ENCODE measurements around the gene SLC39A13.

The SLC39A13 gene

GRCh38 chr11:47406896-47407745 is 1.3 kb upstream of the SLC39A13 start:
- no peak for DNase-seq

- no peak for DNase-seq
These were observed 429 bp downstream of the SLC39A13 start for GRCh38 chr11:47408598-47409439.

GRCh38 chr11:47409440-47410369 is 1.3 kb downstream of the SLC39A13 start:
- no peak for DNase-seq

- no peak for DNase-seq
These were observed 2.2 kb downstream of the SLC39A13 start for GRCh38 chr11:47410370-47411264.

DNA sequence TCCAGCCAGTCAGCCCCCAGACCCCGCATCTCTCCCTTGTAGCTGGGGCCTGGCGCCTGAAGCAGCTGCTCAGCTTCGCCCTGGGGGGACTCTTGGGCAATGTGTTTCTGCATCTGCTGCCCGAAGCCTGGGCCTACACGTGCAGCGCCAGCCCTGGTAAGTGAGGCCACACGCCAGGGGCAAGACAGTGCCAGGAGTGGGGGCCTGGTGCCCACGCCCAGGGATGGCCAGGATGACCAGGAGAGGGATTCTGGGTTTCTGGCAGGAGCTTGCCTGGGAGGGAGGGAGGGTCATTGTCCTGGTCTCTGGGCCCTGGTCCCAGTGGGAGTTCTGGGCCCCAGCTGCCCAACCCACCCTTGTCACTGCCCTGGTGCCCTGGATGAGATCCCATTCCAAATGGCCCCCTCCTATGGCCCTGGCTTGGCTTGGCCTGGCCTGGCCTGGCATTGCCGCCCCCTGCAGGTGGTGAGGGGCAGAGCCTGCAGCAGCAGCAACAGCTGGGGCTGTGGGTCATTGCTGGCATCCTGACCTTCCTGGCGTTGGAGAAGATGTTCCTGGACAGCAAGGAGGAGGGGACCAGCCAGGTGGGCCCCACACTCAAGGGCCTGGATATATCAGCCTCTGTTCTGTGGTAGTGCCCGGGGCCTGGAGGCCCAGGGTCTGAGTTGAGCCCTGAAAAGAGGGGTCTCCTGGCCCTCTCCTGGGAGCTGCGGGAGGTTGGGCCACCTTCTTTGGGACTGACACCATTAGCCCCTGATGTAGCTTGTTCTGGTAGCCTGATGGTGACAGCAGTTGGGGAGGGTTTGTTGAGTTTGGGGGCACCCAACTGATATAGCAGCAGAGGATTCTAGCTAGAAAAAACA is 3.7 kb downstream of the SLC39A13 start:
- DNase-seq, result no peak

DNA sequence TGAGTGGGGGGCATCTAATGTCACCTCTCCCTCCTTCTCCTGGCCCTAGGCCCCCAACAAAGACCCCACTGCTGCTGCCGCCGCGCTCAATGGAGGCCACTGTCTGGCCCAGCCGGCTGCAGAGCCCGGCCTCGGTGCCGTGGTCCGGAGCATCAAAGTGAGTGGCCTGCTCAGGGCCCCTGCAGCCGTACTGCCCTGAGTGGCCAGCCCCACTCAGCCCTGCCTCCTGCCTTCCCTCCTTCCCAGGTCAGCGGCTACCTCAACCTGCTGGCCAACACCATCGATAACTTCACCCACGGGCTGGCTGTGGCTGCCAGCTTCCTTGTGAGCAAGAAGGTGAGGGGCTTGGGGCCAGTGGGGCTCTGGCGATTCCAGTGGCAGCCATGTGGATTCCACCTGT is 5.0 kb downstream of the SLC39A13 start:
- no peak for DNase-seq

- DNase-seq, result no peak
These were observed 5.7 kb downstream of the SLC39A13 start for GRCh38 chr11:47413908-47414684.

- DNase-seq, result no peak
These were observed 6.3 kb downstream of the SLC39A13 start for GRCh38 chr11:47414685-47415070.

GRCh38 chr11:47415091-47415854 is 6.9 kb downstream of the SLC39A13 start:
- DNase-seq, result no peak

DNA sequence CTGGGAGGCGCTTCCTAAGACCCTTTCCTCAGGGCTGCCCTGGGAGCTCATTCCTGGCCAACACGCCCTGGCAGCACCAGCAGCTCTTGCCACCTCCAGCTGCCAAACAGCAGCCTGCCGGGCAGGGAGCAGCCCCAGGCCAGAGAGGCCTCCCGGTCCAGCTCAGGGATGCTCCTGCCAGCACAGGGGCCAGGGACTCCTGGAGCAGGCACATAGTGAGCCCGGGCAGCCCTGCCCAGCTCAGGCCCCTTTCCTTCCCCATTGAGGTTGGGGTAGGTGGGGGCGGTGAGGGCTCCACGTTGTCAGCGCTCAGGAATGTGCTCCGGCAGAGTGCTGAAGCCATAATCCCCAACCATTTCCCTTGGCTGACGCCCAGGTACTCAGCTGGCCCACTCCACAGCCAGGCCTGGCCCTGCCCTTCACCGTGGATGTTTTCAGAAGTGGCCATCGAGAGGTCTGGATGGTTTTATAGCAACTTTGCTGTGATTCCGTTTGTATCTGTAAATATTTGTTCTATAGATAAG is 7.6 kb downstream of the SLC39A13 start:
- no peak for DNase-seq

DNA sequence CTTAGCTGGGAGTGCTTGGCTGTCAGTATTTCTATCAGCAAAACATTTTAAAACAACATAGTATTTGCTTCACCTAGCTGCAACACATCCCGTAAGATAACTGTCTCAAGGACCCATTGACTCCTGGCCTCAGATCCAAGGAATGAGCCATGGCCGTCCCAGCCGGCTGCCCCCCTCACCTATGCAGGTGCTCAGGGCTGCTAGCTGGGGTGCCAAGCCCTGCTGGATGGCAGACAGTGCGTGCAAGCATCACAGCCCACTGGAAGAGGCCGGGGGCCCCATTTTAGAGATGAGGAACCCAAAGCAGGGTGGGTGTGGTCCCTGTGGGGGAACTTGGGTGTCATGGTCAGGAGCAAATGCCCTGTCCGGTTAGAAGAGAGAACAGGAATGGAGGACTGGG is 9.3 kb downstream of the SLC39A13 start:
- DNase-seq, result no peak

GRCh38 chr11:47418454-47419259 is 10.3 kb downstream of the SLC39A13 start:
- DNase-seq, result no peak

- no peak for DNase-seq
These were observed 17.2 kb downstream of the SLC39A13 start for GRCh38 chr11:47425611-47426010.

DNA sequence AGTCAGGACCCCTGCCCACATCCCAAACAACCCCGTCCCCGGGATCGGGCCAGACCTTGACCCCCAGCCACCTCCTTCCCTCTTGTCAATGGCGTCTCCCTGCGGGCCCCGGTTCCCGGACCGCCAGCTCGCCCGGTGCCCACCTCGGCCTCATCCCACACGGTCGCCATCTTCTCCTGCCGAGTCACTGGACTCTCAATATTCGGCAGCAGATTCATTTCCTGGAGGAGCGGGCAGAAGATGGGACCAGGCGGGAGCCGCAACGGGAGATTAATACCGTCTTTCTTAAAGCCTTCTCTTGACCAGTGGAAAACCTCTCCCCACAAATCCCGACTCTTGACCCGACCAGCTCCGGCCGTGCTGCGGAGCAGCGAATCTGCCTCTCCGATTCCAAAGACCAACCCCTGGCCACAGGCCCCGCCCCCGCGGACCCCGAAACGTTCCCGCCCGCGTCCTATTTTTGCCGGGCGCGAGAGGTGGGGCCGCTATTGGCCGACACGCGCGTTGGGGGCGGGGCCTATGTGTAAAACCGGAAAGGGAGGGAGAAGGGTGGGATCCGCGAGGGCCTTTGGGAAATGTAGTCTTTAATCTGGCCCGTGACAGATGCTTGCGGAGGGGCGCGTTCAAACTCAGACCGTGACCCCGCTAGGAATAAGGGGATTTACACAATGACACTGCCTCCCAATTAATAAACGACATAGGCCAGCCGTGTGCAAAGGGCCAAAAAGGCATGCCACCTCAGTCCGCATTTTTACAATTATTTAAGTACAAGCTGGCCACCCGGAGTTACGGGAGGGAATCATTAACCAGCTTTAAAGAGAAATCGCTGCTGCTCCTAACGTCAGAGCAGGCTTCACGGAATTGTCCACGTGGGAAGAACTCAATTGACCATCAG is 17.9 kb downstream of the SLC39A13 start, which contains the start of gene PSMC3:
TSS of gene PSMC3 (minus strand) at position 378 of the 895 bp plus-strand sequence. CDS start at position 218, 160 bp downstream.
- peak; percentile 93 for DNase-seq

- DNase-seq, result no peak
These were observed 22.1 kb downstream of the SLC39A13 start for GRCh38 chr11:47430524-47430923.

GRCh38 chr11:47431356-47432083 is 23.1 kb downstream of the SLC39A13 start:
- no peak for DNase-seq
